Femur (tissue), 1 donor: Measurements from ENCODE around the gene MAP3K5.

Source experiments
- DNase-seq: peaks from one replicate; pipeline ENCODE4 v3.0.0-alpha.2; 2017

The MAP3K5 gene

DNA sequence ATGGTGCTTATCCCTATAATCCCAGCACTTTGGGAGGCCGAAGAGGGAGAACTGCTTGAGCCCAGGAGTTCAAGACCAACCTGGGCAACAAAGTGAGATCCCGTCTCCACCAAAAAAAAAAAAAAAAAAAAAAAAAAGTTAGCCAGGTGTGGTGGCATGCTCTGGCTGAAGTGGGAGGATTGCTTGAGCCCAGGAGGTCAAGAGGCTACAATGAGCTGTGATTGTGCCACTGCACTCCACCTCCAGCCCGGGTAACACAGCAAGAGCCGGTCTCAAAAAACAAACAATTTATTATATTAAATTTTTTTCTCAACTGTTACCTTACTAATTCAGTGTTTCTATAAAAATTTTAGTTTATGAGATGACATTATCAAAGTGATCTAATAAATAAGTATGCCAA lies 156.7 kb downstream of the MAP3K5 start:
- no peak for DNase-seq

DNA sequence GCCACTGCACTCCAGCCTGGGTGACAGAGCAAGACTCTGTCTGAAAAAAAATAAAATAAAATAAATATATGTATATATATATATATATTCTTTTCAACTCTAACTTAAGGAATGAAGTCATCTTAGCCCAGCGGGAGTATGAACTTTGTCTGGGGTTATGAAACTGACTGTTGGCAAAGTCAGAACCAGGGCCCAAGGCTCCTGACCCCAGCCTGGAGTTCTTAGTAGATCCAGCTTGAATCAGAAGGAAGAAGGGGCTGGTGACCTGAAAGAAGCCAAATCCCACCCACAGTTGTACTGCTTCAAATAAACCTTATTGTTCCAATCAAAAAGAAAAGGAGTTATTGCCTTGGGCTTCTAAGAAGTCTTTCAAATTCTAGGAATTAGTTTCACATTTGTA lies 158.9 kb downstream of the MAP3K5 start:
- DNase-seq, result no peak

DNA sequence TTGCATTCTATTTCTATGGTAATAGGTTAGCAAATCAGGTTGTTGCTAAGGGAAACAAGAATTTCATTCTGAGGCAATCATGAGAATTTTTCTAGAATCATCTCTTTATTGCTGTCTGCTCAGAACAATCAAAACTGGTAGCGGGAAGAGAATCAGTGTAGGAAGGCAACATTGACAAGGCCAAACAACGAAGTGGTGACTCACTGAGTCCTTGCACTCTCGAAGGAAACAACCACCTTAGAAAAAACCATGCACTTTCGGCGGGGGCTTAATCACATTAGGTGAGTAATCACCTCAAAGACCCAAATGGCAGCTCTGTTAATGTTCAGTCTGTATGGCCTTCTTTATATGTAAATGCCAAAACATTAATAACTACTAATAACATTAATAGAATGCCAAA lies 163.3 kb downstream of the MAP3K5 start:
- DNase-seq, result no peak

DNA sequence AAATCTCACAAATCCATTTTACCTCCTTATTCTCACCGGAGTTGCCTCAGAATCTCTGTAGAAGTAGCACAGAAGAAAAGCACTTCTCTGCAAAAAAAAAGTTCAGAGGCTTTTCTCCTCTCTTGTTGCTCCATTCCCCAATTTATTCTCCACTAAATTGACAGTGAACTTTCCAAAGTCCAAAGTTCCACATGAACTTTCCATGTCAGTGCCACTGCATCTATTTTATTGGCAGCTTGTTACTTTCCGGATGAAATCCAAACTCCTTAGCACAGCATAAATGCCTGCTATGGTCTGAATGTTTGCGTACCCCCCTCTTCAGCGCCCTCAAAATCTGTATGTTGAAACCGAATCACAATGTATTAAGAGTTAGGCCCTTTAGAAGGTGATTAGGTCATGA lies 165.1 kb downstream of the MAP3K5 start:
- no peak for DNase-seq

DNA sequence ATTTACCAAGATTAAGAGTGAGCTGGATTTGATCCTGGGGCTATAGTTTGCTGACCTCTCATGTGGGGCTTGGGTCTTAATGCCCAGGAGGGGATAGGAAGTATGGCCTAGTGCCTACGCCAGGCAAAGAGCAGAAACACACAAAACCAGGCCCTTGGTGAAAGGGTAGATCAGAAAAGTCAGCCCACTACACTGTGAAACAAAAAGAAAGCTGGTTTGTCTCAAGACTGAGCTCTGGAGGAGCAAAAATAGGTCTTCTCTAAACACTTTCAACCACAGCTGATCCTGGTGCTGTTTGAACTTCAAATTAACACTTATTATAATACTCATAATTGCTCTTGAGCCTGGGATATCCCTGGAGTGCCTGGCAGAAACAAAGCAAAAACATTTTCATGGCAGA lies 167.0 kb downstream of the MAP3K5 start:
- DNase-seq, result no peak

DNA sequence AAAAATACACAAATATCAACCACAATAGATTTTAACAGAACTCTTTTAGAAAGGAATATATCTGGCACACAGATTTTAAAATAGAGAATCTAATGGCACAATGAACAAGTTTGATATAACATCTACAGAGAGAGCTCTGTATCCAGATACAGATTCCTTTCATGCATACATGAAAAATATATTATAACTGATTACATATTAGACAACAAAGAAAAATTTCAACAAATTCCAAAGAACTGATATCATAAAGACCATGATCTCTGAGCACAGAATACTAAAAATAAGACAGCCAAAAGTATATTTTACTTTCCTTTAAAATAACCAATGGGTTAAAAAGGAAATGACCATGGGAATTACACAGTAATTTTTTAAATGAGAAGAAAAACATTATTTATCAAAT lies 167.9 kb downstream of the MAP3K5 start:
- no peak for DNase-seq

DNA sequence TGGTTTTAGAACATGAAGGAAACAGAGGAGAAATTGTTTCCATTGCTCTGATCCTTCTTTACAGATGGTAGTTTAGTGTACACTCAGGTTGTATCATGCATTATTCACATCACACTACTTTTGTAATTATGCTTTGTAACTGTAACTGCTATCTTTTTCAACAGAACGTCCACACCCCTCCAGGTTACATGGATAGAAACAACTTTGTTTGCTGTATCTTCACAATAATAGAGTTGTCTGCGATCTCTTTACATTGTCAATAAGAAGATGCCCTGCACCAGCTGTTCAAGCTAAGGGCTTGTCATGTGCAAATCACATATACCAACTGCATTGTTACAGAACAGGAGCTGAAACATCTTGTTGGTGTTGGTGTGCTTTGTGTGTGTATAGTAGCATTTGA lies 174.2 kb downstream of the MAP3K5 start:
- no peak for DNase-seq

DNA sequence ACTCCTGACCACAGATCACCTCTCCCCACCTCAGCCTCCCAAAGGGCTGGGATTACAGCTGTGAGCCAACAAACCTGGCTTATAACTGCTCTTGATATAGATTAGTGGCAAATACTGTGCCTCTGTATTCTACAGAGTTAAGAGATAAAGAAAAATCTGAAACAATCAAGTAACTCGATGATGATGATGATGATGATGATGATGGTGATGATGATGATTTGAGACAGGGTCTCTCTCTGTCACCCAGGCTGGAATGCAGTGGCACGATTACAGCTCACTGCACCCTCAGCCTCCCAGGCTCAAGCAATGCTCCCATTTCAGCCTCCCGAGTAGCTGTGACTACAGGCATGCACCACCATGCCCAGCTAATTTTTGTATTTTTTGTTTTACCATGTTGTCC lies 175.8 kb downstream of the MAP3K5 start:
- no peak for DNase-seq

DNA sequence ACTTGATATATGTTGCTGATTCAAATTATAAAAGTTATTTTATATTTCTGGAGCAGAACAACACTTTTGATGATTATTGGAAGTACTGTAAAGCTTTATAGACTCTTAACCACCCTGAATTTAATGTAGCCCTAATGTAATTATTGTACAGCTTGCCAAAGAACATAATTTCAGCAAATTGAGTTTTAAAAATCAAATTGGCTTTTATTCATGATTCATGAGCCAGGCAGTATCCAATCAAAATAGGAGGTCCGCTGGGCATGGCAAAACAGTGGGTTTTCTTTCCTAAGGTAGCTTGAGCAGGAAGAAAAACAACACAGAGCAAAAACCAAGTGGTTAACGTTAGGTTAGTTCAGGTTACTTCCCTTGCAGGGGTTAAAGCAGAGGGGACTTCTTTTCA lies 177.3 kb downstream of the MAP3K5 start:
- DNase-seq, result no peak

DNA sequence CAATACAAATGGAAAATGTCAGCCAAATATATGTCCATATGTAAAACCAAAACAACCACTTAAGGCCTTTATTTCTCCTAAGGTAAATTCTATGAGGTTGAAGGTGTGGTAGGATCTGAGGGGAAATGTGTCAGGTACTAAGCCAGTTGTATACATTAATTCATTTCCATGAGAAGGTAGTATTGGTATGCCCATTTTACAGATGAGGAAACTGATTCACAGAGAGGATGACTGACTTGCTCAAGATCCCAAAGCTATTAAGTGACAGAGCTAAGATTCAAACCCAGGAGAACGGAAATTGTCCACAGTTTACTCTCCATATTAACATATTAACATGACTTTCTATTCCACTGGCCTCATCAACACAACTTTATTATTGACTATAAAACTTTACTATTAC lies 177.9 kb downstream of the MAP3K5 start:
- no peak for DNase-seq

DNA sequence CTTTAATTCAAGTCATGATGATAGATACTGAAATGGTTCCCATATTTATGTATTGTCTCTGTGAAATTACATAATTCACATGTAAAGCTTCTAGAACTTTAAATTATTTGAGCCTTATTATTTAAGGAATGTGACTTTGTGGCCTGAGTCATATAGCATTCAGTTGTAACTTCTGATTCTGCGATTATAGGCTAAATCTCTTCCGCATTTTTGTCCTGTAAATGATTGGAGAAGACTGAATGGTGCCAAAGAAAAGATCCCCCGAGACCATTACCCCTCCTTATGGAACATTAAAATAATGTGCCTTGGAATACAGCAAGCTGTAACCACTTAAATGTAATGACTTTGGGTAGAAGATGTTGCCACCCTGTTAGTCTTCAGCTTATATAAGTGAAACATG lies 178.8 kb downstream of the MAP3K5 start:
- DNase-seq, result no peak

DNA sequence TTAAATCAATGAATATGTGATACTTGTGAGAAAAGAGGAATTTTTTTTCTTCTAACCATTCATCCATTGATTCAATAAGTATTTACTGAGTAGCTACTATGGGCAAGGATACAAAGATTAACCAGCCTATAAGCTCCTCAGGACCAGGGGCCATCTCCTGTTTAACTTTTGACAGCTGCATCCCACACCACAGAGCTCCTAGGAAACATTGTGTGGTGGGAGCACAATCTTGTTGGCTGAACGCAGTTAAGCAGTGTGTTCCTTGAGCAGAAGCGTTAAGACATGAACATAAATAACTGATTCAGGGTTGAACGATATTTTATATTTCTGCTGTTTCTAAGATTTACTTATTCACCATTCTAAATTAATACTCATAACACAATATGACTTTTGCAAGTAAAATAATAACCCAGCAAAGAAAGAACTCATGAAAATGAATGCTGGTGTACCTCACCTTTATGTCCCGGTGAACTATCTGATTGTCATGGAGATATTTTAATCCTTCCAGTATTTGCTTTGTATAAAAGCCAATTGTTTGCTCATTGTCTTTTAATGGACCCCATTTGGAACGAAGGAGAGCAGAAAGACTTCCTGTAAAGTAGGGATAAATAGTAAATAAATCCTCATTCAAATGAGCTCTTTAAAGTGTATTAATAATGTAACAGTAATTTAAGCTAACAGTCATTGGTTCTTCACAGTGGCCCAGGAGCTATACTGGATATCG lies 179.4 kb downstream of the MAP3K5 start:
- no peak for DNase-seq

DNA sequence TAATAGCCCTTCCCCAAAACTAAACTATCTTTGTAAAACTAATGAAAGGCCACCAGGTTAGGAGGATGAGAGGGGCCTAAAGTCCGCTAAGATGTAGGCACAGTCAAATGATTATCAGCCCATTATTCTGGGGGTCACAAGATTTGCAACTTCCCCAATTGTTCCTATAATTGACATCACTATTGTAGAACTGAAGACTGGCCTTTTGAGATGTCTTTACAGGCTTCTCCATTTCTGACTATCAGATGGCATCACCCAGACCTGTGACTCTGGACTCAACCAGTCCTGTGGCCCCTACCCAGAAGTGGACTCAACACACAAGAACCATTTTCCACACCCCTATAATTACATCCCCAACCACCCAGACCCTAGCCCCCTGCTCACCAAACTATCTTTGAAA lies 180.5 kb downstream of the MAP3K5 start:
- DNase-seq, result no peak

DNA sequence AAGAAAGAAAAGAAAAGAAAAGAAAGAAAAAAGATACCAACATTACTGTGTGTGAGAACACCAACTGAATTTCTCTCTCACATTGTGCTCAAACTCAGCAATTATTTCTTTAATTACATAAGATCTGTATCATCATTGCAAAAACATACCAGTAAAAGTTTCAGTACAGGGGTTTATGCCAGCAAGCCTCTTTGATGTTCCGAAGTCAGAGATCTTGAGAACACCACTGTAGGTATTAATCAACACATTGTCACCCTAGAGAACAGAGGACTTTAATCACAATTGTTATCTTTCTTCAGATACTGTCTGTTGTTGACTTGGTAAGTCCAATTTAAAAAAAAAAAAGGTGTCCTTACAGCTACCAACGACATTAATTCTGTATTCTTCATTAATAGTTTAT lies 181.1 kb downstream of the MAP3K5 start:
- DNase-seq, result no peak

DNA sequence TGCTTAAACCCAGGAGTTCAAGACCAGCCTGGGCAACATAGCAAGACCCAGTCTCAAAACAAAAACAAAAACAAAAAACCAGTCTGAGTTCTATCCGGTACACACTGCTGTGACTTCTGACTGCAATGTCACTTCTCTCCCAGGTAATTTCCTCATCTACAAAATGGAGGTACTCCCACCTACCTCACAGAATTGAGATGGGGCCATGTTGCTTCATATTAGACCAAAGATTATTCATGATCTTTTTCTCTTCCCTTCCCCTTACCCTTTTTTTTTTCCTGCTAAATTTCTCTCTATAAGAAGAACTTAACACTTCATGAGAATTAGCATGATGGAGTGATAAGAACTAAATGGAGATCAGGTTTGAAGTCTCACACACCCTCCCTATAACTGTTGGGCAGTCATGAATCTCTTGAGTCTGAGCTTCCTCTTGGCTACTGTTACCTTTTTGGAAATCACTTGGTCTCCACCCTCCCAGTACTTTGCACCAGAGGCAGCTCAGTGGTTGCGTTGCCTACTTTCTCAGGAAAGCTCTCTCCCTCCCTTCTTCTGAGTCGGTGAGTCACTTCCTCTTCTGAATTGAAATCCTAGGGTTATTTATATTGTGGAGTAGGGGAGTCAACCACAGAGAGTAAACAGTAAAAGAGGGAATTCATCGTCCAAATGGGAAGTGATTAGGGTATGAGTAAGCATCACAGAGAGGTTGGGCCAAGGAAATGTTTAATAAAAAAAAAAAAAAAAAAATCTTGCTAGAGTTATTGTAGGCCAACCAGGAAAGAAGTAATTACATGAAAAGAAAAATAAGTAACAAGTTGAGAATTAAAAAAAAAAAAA lies 182.2 kb downstream of the MAP3K5 start:
- DNase-seq, result no peak

DNA sequence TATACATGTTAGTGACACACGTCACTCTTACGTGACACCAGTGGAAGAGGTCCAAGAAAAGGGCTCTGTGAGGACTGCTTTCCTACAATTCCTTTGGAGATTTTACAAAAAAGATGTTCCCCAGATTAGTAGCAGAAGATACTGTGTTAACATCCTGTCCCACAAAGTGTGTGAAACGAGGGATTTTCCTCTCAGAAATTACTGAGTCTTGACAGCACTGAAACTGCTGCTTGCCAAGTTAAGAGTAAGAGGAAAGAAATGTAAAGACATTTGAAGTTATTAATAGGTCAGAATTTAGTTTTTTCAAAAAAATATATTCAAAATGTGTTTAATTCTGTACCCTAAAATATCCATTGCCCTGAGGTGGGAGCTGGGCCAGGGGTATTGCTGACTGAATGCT lies 183.3 kb downstream of the MAP3K5 start:
- DNase-seq, result no peak

DNA sequence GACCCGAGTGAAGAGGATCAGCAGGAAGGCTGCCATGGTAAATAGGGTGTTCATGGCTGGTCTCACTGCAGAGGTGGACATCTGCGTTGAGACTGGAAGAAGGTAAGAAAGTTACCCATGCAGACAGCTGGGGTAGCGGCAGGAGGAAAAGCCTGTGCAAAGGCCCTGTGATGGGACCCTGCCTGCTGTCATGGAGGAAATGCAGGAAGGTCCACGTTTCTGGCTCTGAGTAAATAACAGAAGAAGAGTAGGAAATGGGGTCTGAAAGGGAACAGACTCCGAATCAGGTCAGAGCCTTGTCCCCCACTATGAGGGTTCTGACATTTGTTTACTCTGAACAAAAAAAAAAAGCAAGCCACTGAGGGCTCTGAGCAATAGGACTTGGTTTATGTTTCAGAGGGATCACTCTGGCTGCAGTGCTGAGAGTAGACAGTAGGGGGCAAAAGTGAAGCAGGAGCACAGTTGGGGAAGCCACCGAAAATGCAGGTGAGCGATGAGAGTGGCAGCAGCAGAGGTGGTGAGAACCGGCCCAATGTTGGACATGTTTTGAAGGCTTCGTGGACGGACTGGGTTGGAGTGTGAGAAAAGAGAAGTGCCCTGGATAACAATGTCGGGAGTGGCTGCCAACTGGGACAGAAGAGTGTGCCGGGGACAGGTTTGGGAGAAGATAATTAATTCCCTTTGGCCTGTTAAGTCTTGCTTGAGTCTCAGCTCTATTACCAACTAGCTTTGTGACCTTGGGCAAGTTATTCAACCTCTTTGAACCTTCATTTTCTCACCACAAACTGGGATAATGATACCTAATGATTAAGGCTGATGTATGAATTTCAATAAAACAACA lies 184.1 kb downstream of the MAP3K5 start:
- DNase-seq, result peak; percentile 30

DNA sequence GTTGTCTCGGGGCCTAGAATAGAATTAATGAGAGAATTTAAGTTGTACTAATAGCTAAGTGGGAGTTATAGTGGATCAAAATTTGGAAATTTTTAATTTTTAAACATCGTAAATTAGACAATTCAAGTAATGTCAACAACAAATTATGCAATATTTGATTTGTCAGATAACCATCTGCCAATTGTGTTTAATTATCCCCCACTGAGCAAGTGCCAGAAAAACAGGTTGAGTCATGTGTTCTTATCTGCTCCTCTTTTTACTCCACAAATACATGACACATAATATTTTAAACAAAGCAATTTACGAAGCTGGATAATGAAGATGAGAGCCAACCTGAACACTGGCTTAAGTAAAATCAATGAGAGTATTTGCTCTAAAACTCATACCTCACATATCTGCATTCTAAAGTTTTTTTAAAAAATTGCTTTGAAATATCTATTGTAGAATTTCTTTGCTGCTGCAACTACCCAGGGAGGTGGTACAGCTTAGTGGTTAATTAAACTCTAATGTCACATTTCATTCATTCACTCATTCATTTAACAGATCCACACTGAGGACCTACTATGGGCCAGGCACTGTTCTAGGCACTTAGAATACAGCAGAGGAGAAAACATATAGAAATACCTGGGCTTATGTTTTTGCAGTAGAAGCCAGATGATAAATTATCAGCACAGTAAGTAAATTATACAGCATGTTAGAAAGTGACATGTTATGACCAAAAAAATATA lies 184.9 kb downstream of the MAP3K5 start:
- no peak for DNase-seq

DNA sequence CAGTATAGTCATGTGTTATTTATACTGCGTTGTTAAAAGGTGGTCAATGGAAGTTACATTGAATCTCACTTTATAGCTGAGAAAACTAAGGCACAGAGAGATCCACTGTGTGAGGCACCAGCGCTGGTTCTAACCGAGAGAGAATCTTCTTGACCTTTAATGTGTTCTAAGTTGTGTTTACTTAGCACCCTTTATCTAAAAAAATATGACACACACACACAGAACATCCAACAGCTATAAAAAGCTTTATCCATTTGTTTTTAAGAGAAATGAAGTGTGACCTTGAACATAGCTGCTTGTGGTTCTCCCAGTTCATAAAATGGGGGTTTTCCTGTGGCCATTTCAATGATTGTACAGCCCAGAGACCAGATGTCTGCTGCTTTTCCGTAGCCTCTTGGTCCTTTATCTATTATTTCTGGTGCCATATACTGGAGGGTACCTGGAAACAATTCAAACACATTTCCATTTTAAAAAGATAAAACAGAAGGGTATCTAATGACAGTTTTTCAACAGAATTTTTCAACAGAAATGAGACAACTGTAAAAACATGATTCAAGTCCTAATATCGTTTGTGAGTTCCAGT lies 187.3 kb downstream of the MAP3K5 start:
- DNase-seq, result no peak

DNA sequence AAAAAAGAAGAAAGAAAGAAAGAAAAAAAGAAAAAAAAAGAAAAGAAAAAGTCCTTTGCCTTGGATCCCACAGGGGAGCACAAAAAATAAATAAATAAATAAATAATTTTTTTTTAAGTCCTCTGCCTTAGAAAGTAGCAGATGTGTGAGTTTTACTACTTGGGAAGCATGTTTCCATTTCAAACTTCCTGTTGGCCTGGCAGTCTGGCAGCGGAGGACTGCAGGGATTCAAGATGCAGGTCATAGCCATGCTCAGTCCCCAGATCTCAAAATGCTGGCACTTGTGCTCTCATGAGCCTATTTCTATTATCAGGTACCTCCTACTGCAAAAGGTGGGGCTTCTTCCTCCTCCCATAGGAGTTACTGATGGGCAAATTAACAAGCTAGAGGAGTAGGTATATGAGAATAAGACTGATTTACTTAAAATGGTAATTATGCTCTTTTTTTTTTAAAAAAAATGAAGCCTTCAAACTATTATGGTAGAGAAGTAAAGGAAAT lies 187.9 kb downstream of the MAP3K5 start:
- no peak for DNase-seq

DNA sequence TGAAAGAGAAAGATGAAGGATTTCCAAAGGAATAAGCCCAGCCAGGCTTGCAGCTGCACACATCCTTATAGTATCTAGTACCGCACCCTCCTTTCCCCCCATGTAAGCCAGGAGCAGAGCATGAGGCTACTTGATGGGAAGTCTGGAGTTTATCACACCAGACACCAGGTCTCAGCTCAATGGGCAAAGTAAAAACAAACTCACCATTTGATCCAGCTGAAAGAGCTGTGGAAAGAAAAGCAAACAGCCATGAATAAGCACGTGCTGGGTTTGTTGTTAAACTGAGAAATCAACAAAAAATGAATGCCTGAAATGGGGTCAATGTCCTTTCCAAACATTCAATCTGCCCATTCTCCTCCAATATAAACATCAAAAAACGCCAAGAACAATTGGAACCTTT lies 191.5 kb downstream of the MAP3K5 start:
- no peak for DNase-seq

DNA sequence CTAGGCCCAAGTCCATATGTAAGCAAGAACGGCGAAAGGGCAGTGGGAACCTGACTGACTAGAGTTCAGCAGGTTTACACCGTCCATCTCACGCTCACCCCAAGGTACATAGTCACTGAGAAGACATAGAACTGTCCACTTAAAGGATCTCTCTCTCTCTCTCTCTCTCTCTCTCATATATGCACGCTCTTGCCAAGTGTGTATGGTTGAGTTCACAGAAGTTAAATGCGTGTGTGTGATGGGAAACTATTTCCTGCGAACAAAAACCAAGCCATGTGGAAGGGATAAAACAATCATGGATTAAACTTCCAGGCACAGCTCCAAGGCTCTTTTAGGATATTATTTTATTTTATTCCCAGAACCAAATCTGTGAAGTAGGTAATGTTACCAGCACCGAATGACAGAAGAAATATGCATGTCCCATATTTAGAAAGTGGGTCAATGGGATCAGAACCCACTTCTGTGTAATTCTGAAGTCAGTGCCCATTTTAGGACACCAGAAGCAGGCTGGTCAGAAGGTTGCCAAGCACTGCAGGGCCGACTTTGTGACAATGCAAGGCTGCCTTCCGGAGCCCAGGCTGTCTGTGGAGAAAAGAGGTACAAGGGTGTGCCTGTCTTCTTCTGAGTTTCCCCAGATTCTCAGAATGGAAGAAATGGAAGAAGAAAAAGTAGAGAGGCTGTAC lies 192.8 kb downstream of the MAP3K5 start:
- DNase-seq, result no peak
